ENCODE results near the gene SLC6A20. TPM values are rescaled to one million over a fixed set of nuclear protein-coding genes. Genes with fewer than 3 reads are reported as not detected.

The SLC6A20 gene
- total RNA-seq, 4 donors from 2014 or later: 62.9 to 106 (median 88.3) TPM; not detected in 1

- Histone ChIP-seq H3K27ac (no peak overlapping the region), H3K4me1 (peaks cover 0 to 9% (median 0%) of the 10 kb centered on the region in 4 donors), H3K4me3 (no peak overlapping the region), H3K9me3 (no peaks in the 10 kb centered on the region), H3K36me3 (peaks cover 0 to 21% (median 0%) of the 10 kb centered on the region in 3 donors), H3K27me3 (no peaks in the 10 kb centered on the region)
- no peak for DNase-seq
- TF ChIP-seq CTCF (IDR thresholded peaks at IDR 0.05): no peak
- TF ChIP-seq POLR2A (IDR thresholded peaks at IDR 0.05): no peak
Measured at GRCh38 chr3:45838466-45838865, 42.1 kb upstream of the SLC6A20 start.

- Histone ChIP-seq H3K27ac (no peak overlapping the region), H3K36me3 (peaks cover 0 to 70% (median 0%) of the 10 kb centered on the region in 3 donors), H3K4me1 (no peaks in the 10 kb centered on the region), H3K27me3 (no peaks in the 10 kb centered on the region), H3K4me3 (no peak overlapping the region), H3K9me3 (no peaks in the 10 kb centered on the region)
- peak in 1 of 3 donors; percentile 63 for DNase-seq
- TF ChIP-seq CTCF (IDR thresholded peaks at IDR 0.05) (peak in 3 of 6 experiments; percentile 62 to 77 (median 67)), POLR2A (IDR thresholded peaks at IDR 0.05) (no peak)
Measured at GRCh38 chr3:45832699-45833098, 36.4 kb upstream of the SLC6A20 start.

GRCh38 chr3:45830121-45830520 is 33.8 kb upstream of the SLC6A20 start:
- Histone ChIP-seq H3K27ac (no peak overlapping the region), H3K27me3 (no peaks in the 10 kb centered on the region), H3K4me3 (no peak overlapping the region), H3K4me1 (no peaks in the 10 kb centered on the region), H3K9me3 (no peaks in the 10 kb centered on the region), H3K36me3 (peaks cover 0 to 80% (median 0%) of the 10 kb centered on the region in 3 donors)
- no peak for TF ChIP-seq POLR2A (IDR thresholded peaks at IDR 0.05)
- TF ChIP-seq CTCF (IDR thresholded peaks at IDR 0.05): no peak
- DNase-seq: no peak

GRCh38 chr3:45826908-45827307 is 30.6 kb upstream of the SLC6A20 start:
- no peak overlapping the region for H3K27ac ChIP-seq
- no peak overlapping the region for H3K4me3 ChIP-seq
- H3K9me3 ChIP-seq: no peaks in the 10 kb centered on the region
- no peak for DNase-seq
- TF ChIP-seq POLR2A (IDR thresholded peaks at IDR 0.05) (no peak), CTCF (IDR thresholded peaks at IDR 0.05) (no peak)
- peaks cover 0 to 64% (median 0%) of the 10 kb centered on the region in 3 donors for H3K36me3 ChIP-seq
- H3K4me1 ChIP-seq: no peaks in the 10 kb centered on the region
- no peaks in the 10 kb centered on the region for H3K27me3 ChIP-seq

GRCh38 chr3:45826321-45826720 is 30.0 kb upstream of the SLC6A20 start:
- Histone ChIP-seq H3K27me3 (no peaks in the 10 kb centered on the region), H3K36me3 (peaks cover 0 to 58% (median 0%) of the 10 kb centered on the region in 3 donors), H3K4me3 (no peak overlapping the region), H3K27ac (no peak overlapping the region), H3K4me1 (no peaks in the 10 kb centered on the region), H3K9me3 (no peaks in the 10 kb centered on the region)
- TF ChIP-seq CTCF (IDR thresholded peaks at IDR 0.05) (no peak), POLR2A (IDR thresholded peaks at IDR 0.05) (no peak)
- no peak for DNase-seq

- no peaks in the 10 kb centered on the region for H3K27me3 ChIP-seq
- H3K9me3 ChIP-seq: no peaks in the 10 kb centered on the region
- no peak for DNase-seq
- H3K27ac ChIP-seq: peak overlapping the region in 1 of 4 donors; percentile 36
- peak in 1 of 2 donors; percentile 16 for TF ChIP-seq POLR2A (IDR thresholded peaks at IDR 0.05)
- TF ChIP-seq CTCF (IDR thresholded peaks at IDR 0.05): no peak
- H3K36me3 ChIP-seq: peaks cover 0 to 20% (median 0%) of the 10 kb centered on the region in 3 donors
- H3K4me1 ChIP-seq: peaks cover 0 to 13% (median 9%) of the 10 kb centered on the region in 4 donors
- no peak overlapping the region for H3K4me3 ChIP-seq
Measured at GRCh38 chr3:45821127-45821526, 24.8 kb upstream of the SLC6A20 start.

All from Peyer's patch (tissue), 4 donors.